ENCODE data around the gene CTIF.

The CTIF gene

DNA sequence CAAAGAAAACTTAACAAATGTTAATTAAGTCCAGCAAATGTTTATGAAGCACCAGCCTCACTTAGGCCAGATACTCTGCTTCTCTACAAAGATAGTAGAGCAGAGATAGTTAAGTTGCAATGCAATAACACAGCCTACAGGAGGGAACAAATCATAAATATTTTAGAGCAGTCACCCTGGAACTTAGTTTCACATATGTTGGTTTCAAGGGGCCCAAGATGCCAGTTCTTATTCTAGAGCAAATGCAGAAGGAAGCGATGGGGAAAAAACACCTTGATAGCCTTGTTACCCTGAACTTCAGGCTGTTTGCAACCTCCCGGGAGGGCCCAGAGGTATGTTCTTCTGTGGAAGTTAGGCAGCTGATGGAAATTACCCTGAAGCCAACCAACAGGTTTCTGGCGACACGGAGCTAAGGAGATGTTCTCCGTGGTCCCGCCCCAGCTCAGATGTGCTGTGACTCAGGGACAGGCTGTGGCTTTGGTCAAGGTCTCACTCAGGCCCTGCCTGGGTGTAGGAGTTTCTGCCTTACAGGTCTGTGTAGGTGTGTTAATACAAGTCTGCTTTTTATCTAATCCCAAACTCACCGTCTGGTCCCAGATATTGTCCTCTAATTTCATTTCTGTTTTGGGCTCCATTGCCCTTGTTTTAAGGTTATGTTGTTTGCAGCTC, 3.8 kb downstream of the CTIF start:
- POLR2A ChIA-PET: no interaction called here
- no peak for DNase-seq (ENCODE audit: low read depth, low spot score)
- CTCF ChIA-PET: interaction anchor here (1.4 to 7.0 kb wide), 2 partner anchors 68 to 121 kb away, joined by 3 to 52 read pairs; no protein-coding TSS in a partner anchor
- TF ChIP-seq, protein P1, sequence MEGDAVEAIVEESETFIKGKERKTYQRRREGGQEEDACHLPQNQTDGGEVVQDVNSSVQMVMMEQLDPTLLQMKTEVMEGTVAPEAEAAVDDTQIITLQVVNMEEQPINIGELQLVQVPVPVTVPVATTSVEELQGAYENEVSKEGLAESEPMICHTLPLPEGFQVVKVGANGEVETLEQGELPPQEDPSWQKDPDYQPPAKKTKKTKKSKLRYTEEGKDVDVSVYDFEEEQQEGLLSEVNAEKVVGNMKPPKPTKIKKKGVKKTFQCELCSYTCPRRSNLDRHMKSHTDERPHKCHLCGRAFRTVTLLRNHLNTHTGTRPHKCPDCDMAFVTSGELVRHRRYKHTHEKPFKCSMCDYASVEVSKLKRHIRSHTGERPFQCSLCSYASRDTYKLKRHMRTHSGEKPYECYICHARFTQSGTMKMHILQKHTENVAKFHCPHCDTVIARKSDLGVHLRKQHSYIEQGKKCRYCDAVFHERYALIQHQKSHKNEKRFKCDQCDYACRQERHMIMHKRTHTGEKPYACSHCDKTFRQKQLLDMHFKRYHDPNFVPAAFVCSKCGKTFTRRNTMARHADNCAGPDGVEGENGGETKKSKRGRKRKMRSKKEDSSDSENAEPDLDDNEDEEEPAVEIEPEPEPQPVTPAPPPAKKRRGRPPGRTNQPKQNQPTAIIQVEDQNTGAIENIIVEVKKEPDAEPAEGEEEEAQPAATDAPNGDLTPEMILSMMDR (IDR thresholded peaks at IDR 0.05; ENCODE audit: insufficient read depth, low read length, missing control alignments): no peak
- H3K4me3 ChIP-seq (ENCODE audit: low read depth, low read length): no peak overlapping the region

DNA sequence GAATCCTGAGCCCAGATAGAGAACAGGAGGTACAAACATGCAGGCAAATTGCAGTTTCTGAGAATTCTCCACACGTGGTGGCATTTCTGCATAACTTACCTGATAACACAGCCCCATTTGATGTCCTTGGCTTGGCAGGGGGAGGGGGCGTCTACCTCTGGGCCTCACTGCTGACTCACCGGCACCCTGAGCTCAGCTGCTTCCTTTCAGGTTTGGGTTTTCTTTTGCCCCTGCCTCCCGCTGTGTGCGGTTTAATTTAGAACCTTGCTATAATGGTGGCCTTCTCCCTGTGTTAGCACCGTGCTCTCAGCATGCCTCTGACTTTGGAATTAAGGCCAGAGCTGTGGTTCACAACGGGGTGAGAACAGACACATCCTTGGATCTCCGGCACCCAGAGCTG, 4.4 kb downstream of the CTIF start:
- POLR2A ChIA-PET: no interaction called here
- CTCF ChIA-PET: interaction anchor here (7.0 kb wide), 1 partner anchor 68 kb away, joined by 52 read pairs; no protein-coding TSS in a partner anchor
- no peak for DNase-seq (ENCODE audit: low read depth, low spot score)

DNA sequence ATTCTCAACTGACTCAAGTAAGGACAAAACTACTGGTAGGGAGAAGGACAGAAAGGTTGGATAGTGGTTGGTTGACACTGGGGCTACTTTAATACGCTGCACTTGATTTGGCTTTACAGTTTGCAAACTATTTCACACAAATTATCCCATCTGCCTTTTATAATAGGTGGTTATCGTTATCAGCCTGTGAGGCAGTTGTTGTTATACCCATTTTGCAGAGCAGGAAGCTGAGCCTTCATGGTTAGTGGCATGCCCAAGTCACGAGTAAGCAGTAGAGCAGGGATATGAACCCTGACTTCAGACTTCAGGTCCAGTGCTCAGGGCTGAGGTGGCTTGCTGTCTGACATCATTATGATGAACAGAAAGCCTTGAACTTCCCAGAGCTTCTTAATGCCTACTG, 5.3 kb downstream of the CTIF start:
- POLR2A ChIA-PET: no interaction called here
- no peak overlapping the region for H3K4me3 ChIP-seq (ENCODE audit: low read depth, low read length)
- CTCF ChIA-PET: interaction anchor here (1.6 to 7.0 kb wide), 2 partner anchors 57 to 69 kb away, joined by 5 to 52 read pairs; no protein-coding TSS in a partner anchor
- TF ChIP-seq, protein P1 (IDR thresholded peaks at IDR 0.05; ENCODE audit: insufficient read depth, low read length, missing control alignments): no peak
- no peak for DNase-seq (ENCODE audit: low read depth, low spot score)

More for the DNA sequence above, 4.4 kb downstream of the CTIF start:
- TF ChIP-seq, protein P1 (IDR thresholded peaks at IDR 0.05; ENCODE audit: insufficient read depth, low read length, missing control alignments): no peak
- no peak overlapping the region for H3K4me3 ChIP-seq (ENCODE audit: low read depth, low read length)

DNA sequence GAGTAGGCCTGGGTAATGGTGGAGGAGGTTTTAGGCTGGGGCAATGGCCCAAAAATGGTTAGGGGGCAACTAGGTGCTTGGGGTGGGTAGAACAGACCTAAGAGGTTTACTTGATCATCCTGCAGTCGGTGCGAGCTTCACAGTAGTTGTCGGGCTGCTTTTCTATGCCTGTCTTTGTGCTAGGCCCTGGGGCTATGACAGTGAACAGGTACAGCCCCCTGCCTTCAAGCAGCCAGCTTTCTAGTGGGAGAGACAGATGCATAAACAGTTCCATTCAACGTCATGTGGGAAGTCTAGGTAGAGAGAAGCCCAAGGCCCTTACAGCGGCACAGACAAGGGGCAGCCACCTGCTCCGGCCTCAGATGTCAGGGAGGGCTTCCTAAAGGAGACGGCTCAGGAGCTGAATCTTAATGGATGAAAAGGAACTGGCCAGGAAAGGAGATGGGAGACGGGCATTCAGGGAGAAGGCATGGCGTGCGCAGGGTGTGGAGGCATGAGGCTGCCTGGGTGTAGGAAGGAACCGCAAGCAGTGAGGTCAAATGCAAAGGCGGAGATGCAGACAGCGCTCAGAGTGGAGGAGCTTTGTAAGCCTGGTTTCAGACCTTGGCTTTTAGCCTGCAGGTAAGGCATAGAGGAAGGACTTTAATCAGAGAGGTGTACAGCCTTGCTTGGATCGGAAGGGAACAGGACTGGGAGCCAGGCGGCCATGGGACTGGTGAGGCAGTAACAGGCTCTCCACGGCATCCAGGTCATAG, 6.0 kb downstream of the CTIF start:
- H3K4me3 ChIP-seq (ENCODE audit: low read depth, low read length): no peak overlapping the region
- CTCF ChIA-PET: interaction anchor here (1.0 to 7.0 kb wide), 4 partner anchors 22 to 80 kb away, joined by 3 to 52 read pairs (median 4); no protein-coding TSS in a partner anchor
- no peak for DNase-seq (ENCODE audit: low read depth, low spot score)
- TF ChIP-seq, protein P1 (IDR thresholded peaks at IDR 0.05; ENCODE audit: insufficient read depth, low read length, missing control alignments): no peak
- POLR2A ChIA-PET: no interaction called here

DNA sequence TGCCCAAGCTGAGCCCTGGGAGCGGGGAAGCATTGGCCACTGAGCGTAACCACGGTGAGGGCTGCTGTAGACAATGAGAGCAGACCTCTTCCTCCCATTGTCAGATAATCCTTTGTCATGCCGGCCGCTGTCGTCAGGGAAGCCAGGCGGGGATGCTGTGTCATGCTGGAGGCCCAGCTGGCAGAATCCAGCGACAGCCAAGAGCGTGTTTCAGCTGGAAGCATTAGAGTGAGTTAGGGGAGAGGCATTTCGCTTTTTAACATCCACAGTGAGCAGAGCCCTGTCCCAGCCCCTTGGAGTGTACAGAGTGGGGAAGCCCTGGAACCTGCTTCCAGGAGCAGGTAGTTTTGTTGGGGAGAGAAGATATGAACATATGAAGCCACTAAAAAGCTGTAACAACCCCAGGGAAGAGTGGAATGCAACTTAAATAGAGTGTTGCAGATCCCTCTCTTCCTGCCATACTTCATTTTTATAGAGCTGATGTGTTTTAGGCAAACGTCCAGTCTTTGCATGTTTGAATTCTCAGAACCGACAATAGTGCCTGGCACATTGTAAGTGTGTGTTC, 7.0 kb downstream of the CTIF start:
- H3K4me3 ChIP-seq (ENCODE audit: low read depth, low read length): peak overlapping the region; percentile 25
- ChIA-PET CTCF (interaction anchor here (0.7 to 7.0 kb wide), 6 partner anchors 9 to 118 kb away, joined by 3 to 52 read pairs (median 4); no protein-coding TSS in a partner anchor), POLR2A (interaction anchor here (0.9 to 1.5 kb wide), 5 partner anchors 9 to 77 kb away, joined by 3 to 4 read pairs (median 3); no protein-coding TSS in a partner anchor)
- no peak for DNase-seq (ENCODE audit: low read depth, low spot score)
- TF ChIP-seq, protein P1 (IDR thresholded peaks at IDR 0.05; ENCODE audit: insufficient read depth, low read length, missing control alignments): no peak
